Stomach (tissue), 9 donors: ENCODE data around the gene LIN28B. TPM values are rescaled to one million over a fixed set of nuclear protein-coding genes. Genes with fewer than 3 reads are reported as not detected.

Experiments
- DNase-seq, 2 donors: peaks; one replicate each; pipeline versions ENCODE4 v3.0.0 to v3.0.0-alpha.2; 2013 to 2019
- H3K27ac ChIP-seq, 5 donors: fragments of 200-600 bp in 4 of 5; sonication (generic) in 4 of 5; one replicate each; pipeline ENCODE4 v1.5.1; 2013 to 2019; ENCODE audit warnings: mild to moderate bottlenecking in 1 of 5, moderate library complexity in 1 of 5
- H3K27me3 ChIP-seq, 3 donors: fragments of 200-600 bp; sonication (generic); one replicate each; pipeline ENCODE4 v1.5.1; 2017 to 2019; ENCODE audit warnings: mixed run types in 1 of 3
- H3K36me3 ChIP-seq, 4 donors: fragments of 200-600 bp; sonication (generic); 1 replicate in 3 of 4; 2 replicates in 1 of 4; pipeline ENCODE4 v1.5.1; 2016 to 2019
- H3K4me1 ChIP-seq, 4 donors: fragments of 200-600 bp; sonication (generic); one replicate each; pipeline ENCODE4 v1.5.1; 2016 to 2019
- H3K4me3 ChIP-seq, 4 donors: fragments of 200-600 bp; sonication (generic) in 3 of 4; one replicate each; pipeline ENCODE4 v1.5.1; 2016 to 2019; ENCODE audit warnings: mild to moderate bottlenecking in 1 of 4
- H3K9me3 ChIP-seq, 4 donors: fragments of 200-600 bp; sonication (generic); one replicate each; pipeline ENCODE4 v1.5.1; 2016 to 2019
- EP300 ChIP-seq: sonication (generic); formaldehyde crosslinking; IDR thresholded peaks from one replicate; pipeline ENCODE4 v1.6.1; 2017; ENCODE audit warnings: antibody characterized with exemption
- POLR2A ChIP-seq, 4 donors: fragments of 450-650 bp; IDR thresholded peaks; one replicate each; pipeline ENCODE4 v1.6.1; 2016; ENCODE audit warnings: antibody characterized with exemption in 4 of 4, control low read depth in 2 of 4, mild to moderate bottlenecking in 1 of 4, moderate library complexity in 1 of 4
- POLR2AphosphoS5 ChIP-seq, 3 donors: sonication (generic); formaldehyde crosslinking; IDR thresholded peaks; one replicate each; pipeline ENCODE4 v1.6.1; 2016; ENCODE audit warnings: antibody characterized with exemption in 3 of 3
- WGBS, 5 donors: extraction: QIAGEN DNeasy Blood & Tissue Kit in 3 of 5; methylation state at CpG; one replicate each; pipeline versions ENCODE4 v1.1.5 to v1.1.7; 2013 to 2018; 5-methylcytosine and 5-hydroxymethylcytosine counted together
- intact Hi-C: fragments of 100-400 bp; cut with DNase I; formaldehyde crosslinking; loops from one replicate; pipeline ENCODE4 v1.15.1; 2023; ENCODE audit warnings: low total_unique reads
- polyA plus RNA-seq, 3 donors: library from polyadenylated mRNA; stranded (reverse); fragments of 200-250 nt; gene quantifications; one replicate each; pipeline ENCODE4 v1.2.3, GENCODE V29; 2013
- total RNA-seq, 5 donors: library from RNA; depleted of rRNA; stranded (reverse); fragments of >200 nt; gene quantifications; one replicate each; pipeline versions ENCODE4 v1.1.0 to v1.2.3, GENCODE V29; 2014 to 2016
- TF ChIP-seq, protein P1 (sequence below), 7 experiments: fragments of 450-650 bp in 4 of 7; fragments of 200-600 bp in 3 of 7; sonication (generic) in 3 of 7; IDR thresholded peaks; one replicate each; pipeline ENCODE4 v1.5.1; 2016 to 2019; ENCODE audit warnings: antibody characterized with exemption in 7 of 7, control low read depth in 2 of 7, mild to moderate bottlenecking in 1 of 7
- donor health status: healthy with polysubstance abuse.
- donor health status: Bipolar disorder and iron deficiency.
- donor health status: healthy.

LIN28B gene
- total and polyA plus RNA-seq, 8 donors = not detected

DNA sequence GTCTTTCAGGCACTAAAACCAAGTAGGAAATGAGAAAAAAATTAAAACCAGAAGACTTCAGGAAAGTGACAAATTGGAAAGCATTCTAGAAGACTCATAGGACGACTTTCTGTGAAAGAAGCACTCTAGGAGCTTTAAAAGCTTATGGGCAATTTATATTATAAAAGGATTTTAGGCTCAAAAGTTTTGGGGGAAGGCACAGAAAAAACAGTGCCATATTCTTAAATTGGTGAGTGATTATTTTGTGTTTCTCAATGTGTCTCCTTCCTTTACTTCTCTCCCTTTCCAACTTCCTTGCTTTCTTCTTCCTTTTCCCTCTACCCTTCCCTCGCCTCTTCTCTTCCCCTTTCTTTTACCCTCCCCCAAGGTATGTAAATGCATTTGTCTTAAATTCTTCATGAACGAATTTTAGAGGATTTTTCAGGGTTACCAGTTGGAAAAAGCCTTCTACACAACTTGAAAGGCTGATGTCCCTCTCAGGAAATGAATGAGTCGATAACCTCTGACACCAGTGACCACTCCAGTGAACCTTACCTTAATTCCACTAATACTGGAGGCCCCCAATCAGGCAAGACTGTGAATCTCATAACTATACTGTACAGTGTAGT lies 2.6 kb upstream of the LIN28B start:
- Histone ChIP-seq H3K9me3 (peaks cover 0 to 14% (median 6%) of the 10 kb centered on the region in 4 donors), H3K36me3 (no peaks in the 10 kb centered on the region), H3K4me3 (no peak overlapping the region), H3K4me1 (peaks cover 0 to 10% (median 4%) of the 10 kb centered on the region in 4 donors), H3K27me3 (peaks cover 18 to 100% (median 75%) of the 10 kb centered on the region in 3 donors), H3K27ac (no peak overlapping the region)
- intact Hi-C loops = no loop called here
- TF ChIP-seq POLR2A (IDR thresholded peaks at IDR 0.05) = no peak
- 19 to 31% (median 30%) methylated on average over 4 of the region's 4 CpGs for WGBS, 5 donors
- no peak for DNase-seq

DNA sequence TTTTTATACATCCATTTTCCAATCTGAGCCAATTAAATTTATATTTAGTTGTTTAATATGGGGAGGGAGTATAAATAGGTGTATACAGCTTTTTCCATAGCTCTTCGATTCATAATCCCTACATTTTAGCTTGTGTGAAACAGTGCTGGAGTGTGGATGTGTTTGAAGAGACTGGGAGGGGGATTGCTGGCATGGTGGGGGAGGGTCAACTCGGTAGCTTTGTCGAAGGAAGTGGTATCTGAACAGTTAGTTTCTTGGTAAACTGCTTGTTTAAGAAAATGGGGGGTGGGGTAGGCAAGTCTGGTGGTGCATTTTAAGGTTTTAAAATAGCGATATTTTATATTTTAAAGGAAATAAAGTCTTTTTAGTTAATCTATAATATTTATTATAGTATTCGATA lies 1.4 kb upstream of the LIN28B start:
- no peak overlapping the region for H3K27ac ChIP-seq
- H3K27me3 ChIP-seq = peaks cover 18 to 99% (median 79%) of the 10 kb centered on the region in 3 donors
- TF ChIP-seq, protein P1, sequence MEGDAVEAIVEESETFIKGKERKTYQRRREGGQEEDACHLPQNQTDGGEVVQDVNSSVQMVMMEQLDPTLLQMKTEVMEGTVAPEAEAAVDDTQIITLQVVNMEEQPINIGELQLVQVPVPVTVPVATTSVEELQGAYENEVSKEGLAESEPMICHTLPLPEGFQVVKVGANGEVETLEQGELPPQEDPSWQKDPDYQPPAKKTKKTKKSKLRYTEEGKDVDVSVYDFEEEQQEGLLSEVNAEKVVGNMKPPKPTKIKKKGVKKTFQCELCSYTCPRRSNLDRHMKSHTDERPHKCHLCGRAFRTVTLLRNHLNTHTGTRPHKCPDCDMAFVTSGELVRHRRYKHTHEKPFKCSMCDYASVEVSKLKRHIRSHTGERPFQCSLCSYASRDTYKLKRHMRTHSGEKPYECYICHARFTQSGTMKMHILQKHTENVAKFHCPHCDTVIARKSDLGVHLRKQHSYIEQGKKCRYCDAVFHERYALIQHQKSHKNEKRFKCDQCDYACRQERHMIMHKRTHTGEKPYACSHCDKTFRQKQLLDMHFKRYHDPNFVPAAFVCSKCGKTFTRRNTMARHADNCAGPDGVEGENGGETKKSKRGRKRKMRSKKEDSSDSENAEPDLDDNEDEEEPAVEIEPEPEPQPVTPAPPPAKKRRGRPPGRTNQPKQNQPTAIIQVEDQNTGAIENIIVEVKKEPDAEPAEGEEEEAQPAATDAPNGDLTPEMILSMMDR (IDR thresholded peaks at IDR 0.05) = no peak
- TF ChIP-seq EP300 = no peak
- no peak for TF ChIP-seq POLR2A (IDR thresholded peaks at IDR 0.05)
- no peak for TF ChIP-seq POLR2AphosphoS5 (IDR thresholded peaks at IDR 0.05)
- H3K4me3 ChIP-seq = no peak overlapping the region
- DNase-seq = no peak
- peaks cover 0 to 14% (median 6%) of the 10 kb centered on the region in 4 donors for H3K9me3 ChIP-seq
- intact Hi-C loops = no loop called here
- H3K36me3 ChIP-seq = no peaks in the 10 kb centered on the region
- 20 to 26% (median 24%) methylated on average over 5 of the region's 5 CpGs for WGBS, 5 donors
- peaks cover 0 to 10% (median 4%) of the 10 kb centered on the region in 4 donors for H3K4me1 ChIP-seq

DNA sequence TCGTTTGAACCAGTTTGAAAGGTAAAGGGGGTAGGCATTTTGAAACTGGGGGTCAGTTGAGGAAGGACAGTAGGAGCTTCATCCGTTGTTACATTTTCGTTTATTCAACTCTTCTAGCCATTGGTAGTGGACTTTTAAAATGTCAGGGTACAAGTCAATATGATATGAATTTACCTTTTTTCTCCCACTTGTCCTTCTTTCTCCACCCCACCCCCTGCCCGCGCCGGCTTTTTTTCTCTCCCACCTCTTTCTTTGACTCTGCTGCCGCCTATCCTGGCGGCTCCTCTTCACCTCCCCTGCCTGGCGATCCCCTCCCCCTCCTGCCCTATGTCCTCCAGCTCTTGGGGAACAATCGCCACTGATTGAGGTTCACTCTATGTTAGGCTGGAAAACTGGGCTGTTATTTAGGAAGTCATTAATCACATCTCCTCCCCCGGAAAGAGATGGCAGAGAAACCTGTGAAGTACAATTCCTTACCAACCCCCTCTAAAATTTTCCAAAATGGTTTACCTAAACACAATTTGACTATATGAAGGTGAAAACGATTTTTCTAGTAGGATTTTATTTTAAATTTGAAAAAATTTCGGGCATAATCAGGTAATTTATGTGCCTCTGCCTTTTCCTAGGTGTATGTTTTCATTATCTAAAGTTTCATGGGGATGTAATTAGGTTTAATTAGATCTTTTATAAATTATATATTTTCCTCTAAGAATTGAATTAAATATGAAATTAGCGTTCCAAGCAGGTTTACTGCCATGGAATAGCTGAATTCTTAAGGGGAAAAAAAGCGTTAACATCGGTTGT lies 778 bp upstream of the LIN28B start:
- TF ChIP-seq EP300 = no peak
- TF ChIP-seq, protein P1 (IDR thresholded peaks at IDR 0.05) = no peak
- no peak for TF ChIP-seq POLR2A (IDR thresholded peaks at IDR 0.05)
- no peak for TF ChIP-seq POLR2AphosphoS5 (IDR thresholded peaks at IDR 0.05)
- DNase-seq = no peak
- WGBS, 5 donors = 7 to 10% (median 9%) methylated on average over 16 of the region's 16 CpGs
- peaks cover 0 to 14% (median 6%) of the 10 kb centered on the region in 4 donors for H3K9me3 ChIP-seq
- no peak overlapping the region for H3K4me3 ChIP-seq
- H3K36me3 ChIP-seq = no peaks in the 10 kb centered on the region
- peaks cover 0 to 10% (median 4%) of the 10 kb centered on the region in 4 donors for H3K4me1 ChIP-seq
- no peak overlapping the region for H3K27ac ChIP-seq
- intact Hi-C loops = no loop called here
- peaks cover 18 to 93% (median 79%) of the 10 kb centered on the region in 3 donors for H3K27me3 ChIP-seq

DNA sequence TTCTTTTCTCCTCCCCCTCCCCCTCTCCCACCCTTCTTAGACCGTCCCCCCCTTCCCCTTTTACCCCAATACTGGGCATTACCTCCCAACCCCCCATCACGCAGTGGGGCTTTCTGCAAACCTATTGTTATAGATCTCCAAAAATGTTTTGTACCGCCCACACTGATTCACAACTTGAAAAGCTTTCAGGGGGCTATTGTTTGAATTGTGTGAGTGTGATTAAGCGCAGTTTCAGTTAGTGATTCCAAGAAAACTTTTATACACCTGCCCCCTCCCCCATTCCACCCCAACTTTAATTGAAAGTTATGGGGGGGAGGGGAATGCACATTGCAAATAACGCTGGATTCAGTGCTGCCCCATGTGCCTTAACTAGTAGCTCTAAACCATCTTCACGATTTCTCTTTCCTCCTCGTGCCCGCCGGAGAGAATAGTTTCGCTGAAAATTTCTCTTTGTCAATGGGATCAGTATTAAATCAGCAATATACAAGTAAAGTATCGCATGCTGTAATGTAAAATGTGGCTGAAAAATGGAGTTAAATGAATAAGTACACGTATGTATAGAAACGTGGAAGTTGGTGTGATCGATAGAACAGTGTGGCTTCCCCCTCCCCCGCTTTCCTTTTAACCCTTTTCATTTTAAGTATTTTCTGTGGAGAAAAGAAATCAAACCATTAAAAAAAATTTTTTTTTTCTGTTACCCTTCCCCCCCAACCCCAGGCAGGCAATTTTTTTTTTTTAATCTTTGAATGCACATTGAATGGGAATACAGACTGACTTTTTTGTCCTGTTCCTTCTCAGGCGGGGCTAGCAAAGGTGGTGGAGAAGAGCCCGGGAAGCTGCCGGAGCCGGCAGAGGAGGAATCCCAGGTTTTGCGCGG lies 632 bp downstream of the LIN28B start:
- H3K4me1 ChIP-seq = peaks cover 0 to 10% (median 4%) of the 10 kb centered on the region in 4 donors
- no peaks in the 10 kb centered on the region for H3K36me3 ChIP-seq
- H3K27ac ChIP-seq = no peak overlapping the region
- peaks cover 0 to 13% (median 5%) of the 10 kb centered on the region in 4 donors for H3K9me3 ChIP-seq
- DNase-seq = no peak
- intact Hi-C loops = no loop called here
- peaks cover 10 to 85% (median 72%) of the 10 kb centered on the region in 3 donors for H3K27me3 ChIP-seq
- TF ChIP-seq, protein P1 (IDR thresholded peaks at IDR 0.05) = no peak
- TF ChIP-seq EP300 (no peak), POLR2A (IDR thresholded peaks at IDR 0.05) (no peak), POLR2AphosphoS5 (IDR thresholded peaks at IDR 0.05) (no peak)
- 4 to 10% (median 8%) methylated on average over 21 of the region's 21 CpGs for WGBS, 5 donors
- no peak overlapping the region for H3K4me3 ChIP-seq
